HG02870 (cell line): ENCODE measurements around the gene AKT2.

ENCODE experiments used
- ATAC-seq: cut with Tn5 transposase; IDR thresholded peaks from one replicate; pipeline ENCODE4 v1.9.1; 2021; ENCODE audit warnings: mild to moderate bottlenecking, moderate library complexity; ENCODE audit not compliant: unreplicated experiment

The AKT2 gene

DNA sequence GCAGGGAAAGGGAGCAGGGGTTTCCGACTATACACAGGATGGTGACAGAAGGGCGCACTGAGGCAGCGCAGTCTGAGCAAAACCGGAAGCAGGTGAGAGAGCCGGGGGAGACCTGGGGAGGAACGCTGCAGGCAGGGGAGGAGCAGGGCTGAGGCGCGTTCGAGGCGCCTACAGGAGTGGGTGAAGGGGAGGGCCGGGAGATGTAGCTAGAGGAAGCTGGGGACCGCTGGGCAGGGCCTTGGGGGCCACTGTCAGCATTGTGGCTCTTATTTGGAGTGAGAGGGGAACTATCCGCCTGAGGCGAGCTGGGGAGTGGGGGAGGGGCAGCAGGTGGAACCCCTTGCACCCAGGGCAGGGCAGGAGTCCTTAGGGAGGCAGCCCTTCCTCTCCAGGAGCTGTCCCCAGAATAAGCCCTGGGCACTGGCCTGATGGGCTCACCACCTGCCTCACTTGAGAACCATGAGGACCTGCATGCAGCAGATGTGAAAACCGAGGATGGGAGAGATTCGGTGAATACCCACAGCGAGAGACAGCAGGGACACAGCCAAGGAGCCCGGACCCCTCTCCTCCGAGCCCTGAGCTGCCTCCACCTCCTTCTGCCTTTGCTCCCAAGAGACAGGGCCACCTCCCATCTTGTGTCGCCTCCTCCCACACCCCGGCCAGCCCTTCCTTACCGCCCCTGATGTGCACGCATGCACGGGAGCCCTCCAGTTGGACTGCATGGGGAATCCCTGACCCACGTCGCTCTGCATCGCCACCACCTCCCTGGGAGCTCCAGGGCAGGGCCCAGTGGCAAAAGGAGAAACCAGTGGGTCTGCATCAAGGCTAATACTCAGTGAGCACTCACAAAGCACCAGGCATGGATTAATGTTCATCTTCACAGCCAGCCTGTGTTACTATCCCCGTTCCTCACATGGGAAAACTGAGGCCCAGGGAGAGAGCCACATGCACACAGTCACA is 10.3 kb downstream of the AKT2 start:
- ATAC-seq: no peak

DNA sequence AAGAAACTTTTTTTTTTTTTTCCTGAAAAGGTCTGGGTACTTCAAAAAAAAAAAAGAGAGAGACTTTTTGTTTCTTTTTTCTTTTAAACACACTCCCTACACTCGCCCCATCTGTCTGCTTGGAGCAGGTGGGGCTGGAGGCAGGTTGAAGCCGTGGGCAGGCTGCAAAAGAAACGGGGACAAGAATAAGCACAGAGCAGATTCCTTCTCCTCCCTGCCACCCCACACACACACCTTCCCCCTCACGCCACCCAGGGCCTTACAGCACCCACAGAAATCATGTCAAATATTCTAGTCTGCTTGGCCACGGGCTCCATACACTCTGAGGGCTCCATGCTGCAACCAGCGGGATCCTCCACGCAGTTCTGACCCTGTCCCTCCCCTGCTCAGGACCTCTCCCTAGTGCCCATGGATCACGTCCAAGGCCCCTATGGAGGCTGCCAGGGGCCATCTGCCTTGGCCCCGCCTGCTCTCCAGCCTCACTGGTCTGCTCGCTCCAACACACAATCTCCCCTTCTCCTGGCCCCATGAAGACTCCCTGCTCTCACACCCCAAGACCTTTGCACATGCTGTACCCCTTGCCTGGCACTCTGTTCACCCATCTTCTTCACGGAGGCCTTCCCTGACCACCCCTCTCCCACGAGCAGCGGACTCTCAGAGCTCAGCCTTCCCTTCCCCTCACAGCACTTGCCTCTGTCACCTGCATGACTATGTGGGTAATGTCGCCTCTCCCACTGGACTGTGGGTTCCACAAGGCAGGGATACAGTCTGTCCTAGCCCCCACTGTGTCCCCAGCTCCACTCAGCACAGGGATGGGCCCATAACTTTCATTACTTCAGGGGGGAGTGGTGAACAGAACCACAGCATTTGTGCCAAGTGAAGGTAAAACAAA is 11.4 kb downstream of the AKT2 start:
- no peak for ATAC-seq

DNA sequence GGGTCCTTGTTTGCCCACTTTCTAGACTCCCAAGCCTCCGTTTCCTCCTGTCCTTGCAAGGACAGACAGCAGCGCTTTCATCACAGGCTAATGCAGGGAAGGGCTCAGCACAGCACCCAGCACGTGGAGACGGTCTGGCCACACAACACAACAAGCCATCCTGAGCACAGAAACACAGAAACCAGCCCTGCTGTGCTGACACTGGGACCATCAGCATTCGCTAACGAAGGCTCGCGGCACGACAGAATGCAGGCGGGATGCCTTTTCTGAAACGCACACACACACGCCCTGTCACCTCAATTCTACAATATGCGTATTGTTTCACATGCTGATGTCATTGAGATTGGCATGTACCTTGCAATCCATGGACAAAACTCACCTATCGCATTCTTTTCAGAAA is 12.9 kb downstream of the AKT2 start:
- no peak for ATAC-seq

DNA sequence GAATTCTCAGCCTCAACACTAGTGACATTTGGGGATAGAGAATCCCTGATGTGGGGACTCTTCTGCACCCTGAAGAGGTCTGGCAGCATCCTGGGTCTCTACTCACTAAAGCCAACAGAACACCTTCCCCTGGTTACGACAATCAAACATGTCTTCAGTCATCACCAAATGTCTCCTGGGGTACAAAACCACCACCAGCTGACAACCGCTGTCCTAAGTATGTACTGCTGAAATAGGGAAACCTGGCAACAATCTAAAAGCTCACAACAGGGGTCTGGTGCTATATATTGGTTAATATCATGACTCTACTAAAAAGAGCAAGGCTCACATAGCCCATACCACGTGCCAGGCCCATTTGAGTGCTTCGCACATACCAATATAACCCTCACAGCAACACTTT is 13.4 kb downstream of the AKT2 start:
- no peak for ATAC-seq

DNA sequence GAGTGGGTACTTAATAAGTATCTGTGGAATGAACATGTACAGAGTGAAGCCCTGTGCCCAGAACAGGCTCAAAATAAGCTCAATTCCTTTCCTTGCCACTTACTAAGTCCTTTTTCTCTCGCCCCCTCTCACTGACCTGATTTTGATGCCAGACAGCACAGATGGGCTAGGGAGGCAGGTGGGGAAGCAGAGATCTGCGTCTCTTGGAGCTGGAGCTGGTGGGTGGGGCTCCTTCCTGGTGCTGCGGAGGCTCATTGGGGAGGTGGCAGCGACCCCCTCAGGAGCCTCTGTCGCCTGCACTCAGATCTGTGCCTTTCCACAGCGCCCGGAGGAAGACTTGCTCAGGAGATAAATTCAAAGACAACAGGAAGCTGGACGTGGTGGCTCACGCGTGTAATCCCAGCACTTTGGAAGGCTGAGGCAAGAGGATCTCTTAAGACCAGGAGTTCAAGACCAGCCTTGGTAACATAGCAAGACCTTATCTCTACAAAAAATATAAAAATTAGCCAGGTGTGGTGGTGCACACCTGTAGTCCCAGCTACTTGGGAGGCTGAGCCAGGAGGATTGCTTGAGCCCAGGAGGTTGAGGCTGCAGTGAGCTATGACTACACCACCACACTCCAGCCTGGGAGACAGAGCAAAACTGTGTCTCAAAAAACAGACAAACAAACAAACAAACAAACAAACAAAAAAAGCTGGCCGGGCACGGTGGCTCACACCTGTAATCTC is 14.6 kb downstream of the AKT2 start:
- no peak for ATAC-seq

DNA sequence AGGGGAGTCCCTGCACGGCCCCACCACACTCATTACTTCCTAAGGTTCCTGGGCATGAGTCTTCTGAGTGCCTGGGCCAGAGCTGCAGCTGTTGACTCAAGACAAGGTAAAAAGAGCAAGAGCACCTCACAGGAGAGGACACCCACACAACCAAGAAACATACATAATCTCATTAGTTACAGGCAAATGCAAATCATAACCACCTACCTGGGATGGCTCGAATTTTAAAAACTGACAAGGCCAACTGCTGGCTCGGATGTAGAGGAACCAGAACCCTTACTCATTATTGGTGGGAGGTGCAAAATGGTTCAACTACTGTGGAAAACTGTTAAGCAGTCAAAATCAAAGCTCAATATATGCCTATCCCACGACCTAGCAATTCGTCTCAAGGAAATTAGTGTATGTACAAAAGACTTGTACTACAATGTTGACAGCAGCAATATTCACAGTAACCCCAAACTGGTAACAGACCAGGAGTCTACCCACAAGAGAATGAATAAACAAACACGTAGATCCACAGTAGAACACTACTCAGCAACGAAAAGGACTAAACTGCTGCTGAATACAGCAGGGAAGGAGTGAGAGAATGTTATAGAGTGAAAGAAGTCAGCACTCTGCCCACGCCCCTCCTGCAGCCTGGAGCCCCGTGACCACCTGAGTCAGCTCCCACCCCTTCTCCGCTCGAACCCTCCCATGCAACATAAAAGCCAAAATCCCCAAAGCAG is 15.8 kb downstream of the AKT2 start:
- ATAC-seq: no peak

DNA sequence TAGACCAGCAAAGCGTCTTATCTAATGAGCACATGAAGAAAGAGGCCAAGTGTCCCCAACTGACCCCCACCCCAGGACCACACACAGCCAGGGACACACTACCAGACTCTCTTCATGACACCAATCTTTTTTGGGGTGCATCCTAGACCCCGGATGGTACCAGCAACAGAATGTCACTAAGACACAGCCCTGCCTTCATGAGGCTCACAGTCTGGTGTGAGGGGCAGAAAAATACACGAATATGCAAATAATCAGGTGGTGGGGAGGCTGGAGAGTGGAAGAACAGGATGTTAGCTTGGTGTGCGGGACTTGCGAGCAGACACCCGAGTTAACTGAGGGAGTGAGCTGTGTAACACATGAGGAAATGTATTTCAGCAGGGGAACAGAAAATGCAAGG is 17.5 kb downstream of the AKT2 start:
- no peak for ATAC-seq

DNA sequence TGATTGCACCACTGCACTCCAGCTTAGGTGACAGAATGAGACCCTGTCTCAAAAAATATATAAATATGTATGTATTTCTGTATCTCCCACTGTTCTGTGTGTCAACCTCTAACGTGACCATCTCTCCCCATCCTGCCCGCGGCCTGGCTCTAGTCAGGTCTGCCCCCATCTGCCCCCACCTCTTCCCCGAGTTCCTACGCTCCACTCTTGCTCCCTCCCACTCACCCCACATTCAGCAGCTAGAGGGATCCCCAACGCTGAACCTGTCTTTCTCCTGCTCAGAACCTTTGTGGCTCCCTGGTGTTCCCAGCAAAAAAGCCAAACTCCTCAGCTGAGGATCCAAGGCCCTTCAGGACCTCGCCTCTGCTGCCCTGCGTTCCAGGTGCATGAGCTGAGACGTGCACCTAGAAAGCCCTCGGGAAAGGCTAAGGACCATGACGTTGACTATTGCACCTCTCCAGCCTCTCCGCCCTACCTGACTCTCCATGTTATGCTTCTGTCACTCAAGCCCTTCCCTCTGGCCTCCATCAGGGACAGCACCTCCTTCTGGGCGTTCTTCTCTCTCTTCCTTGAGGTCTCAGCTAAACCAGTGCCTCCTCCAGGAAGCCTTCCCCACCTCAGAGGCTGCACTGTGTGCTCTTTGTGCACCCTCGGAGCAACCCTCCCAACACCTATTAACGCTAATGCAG is 18.1 kb downstream of the AKT2 start:
- no peak for ATAC-seq

DNA sequence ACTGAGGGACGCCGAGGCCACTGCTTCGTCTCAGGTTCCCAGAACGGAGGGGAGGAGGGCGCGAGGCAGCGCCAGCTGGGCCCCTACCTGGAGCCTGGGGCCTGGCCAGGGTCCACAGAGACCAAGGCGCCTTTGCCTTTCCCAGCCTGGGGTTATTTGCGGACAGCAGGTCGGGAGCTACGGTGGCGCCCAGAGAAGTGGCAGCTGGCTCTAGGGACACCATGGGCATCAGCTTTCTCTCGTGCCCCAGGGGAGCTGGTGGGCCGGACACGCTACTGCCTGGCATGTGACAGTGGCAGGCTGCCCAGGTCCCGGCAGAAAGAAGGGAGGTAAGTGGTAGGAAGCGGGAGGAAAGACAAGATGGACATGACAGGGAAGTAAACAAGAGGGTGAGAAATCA is 19.0 kb downstream of the AKT2 start:
- ATAC-seq: no peak

DNA sequence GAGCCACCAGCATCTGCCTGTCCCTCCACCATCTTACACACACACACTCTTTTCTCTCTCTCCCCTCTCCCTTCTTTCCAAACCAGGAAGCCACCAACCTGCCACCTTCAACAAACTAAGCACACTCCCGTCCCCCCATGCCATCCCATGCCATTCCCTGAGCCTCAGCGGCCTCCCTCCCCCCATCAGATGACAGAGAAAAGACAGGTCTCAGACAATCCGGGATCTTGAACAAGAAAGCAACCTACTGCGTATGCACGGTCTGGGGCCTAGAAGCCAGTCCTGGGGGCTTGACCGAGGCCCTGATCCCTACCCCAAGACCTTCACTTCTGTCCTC is 19.4 kb downstream of the AKT2 start:
- ATAC-seq: no peak

DNA sequence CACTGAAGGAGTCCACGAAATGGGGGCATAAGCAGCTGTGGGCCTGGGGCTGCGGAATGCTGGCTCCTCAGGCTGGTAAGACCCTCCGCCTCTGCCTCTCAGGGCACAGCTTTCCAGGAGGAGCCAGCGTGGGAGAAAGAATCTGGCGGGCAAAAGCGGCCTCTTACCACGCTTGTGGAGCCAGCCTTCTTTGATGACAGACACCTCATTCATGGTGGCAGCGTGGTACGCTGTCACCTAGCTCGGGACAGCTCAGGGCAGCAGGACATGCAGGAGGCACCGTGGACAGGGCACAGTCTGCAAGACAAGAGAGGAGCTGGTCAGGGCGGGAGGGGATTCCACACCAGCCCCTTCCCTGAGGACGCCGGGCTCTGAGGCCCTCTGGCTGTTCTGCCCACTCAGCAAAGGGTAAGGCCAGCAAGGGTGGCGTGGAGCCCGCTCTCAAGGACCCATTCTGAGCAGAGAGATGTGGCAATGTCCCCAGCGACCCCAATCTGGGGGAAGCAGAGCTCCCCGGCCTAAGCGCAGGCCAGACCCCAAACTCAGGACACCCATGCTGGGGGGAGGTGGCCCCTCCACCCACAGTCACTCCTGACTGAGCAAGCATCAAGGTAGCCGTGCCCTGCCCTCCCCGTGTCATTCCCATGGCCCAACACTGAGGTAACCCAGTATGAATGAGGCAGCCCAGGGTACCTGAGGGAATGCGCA is 19.9 kb downstream of the AKT2 start:
- ATAC-seq: no peak

DNA sequence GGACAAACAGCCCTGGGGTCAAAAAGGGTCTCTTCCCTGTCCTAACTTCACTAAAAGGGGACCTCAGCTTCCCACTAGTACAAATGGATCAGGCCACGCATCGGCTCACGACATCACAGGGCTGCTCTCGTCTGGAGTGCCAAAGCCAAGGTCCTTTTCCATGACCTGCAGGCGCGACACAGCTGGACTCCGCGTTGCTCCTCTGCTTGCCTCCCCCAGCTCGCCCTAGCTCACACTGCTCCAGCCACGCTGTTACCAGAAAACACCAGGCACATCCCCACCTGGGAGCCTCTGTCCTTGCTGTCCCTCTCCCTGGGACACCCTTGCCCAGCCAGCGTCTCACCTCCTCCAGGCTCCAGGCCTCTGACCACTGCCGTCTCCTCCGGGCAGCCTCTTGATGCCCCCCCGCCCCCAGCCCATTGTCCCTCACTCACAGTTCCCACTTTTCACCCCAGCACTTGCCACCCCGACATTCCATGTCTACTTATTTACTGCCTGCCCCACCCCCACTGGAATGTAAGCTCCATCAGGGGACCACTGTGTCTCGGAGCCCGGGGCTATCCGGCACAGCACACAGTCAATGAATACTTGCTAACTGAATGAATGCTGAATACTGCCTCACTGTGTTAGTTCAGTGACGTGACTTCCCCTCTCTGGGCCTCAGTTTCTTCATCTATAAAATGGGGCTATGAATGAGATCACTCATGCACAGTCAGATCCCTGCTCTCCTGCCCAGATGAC is 20.7 kb downstream of the AKT2 start:
- no peak for ATAC-seq

DNA sequence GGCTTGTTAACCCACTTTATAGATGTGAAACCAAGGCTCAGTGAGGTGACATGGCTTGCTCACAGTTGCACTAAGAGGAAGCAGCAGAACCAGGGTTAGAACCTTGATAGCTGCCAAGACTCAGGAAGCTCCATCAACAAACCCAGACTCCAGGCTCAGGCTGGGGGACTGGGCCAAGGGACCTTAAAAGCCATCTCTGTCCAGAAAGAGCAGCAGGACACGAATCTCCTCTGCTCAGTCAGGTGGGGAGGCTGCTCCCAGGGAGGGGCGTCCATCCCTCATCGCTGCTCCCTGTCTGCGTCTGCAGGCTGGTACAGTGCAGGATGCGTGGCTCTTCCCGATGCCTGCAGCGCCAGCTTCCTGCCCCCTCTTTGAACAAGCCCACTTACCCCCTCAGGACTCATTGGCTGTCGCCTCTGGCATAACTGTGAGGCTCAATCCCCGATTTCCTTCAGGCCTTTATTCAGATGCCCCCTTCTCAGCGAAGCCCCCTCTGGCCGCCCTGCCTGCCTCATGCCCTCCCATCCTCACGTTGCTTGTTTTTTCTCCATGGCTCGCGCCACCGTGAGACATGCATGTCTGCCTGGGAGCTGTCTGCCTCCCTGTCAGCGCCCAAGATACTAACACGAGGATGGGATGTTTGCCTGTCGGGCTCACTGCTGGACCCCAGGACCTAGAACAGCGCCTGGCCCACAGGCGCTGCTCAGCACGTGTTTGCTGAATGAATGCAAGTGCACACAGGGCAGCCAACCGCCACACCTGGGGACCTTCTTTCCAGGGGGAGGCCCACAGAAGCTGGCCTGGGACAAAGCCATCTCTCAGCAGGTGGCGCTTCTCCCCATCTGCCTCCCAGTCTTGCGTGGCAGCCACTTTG is 21.5 kb downstream of the AKT2 start:
- ATAC-seq: no peak

DNA sequence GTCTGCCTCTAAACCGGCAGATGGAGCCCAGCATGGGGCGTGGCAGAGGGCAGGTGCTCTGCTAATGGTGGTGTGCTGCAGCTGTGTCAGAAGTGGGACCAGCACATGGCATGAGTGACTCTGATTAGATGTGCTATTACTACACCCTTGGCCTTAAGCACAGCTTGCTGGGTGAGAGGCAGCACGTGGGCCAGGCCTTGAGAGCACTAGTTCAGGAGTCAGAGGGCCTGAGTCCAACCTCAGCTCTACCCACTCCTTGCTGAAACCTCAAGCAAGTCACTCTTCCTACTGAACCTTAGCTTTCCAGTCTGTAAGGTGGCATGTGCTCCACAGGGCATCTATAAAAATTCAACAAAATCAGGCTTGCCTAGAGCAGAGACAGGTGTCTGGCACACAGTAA is 22.7 kb downstream of the AKT2 start:
- no peak for ATAC-seq

DNA sequence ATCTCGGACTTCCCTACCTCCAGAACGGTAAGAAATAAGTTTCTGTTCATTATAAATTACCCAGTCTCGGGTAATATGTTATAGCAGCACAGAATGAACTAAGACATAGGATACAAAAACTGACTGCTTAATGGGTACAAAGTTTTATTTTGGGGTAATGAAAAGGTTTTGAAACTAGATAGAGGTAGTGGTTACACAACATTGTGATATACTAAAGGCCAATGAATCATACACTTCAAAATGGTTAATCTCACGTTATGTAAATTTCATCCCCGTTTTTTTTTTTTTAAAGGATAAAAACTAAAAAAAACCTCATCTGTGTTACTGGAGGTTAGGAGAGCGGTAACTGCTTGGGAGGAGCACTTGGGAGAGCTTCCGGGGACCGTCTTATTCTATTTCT is 23.5 kb downstream of the AKT2 start:
- no peak for ATAC-seq

DNA sequence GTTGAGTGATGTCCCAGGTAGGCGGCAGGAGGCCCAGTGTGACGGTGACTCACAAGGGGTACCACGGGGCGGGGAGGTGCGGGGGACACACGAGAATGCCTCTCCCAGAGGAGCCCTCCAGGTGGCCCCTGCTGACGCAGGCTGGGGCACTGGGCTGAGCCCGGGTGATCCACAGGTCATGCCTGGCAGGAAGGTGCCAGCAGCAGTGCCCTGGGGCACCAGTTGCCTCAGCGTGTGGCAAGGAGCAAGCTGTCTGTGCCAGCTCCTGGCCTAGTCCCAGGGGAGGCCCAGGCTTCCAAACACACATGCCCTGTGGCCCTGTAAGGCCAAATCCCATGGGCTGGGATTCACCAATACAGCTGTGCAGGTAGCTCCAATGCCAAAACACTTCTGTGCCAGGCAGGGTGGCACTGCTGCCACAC is 28.0 kb downstream of the AKT2 start:
- ATAC-seq: no peak

DNA sequence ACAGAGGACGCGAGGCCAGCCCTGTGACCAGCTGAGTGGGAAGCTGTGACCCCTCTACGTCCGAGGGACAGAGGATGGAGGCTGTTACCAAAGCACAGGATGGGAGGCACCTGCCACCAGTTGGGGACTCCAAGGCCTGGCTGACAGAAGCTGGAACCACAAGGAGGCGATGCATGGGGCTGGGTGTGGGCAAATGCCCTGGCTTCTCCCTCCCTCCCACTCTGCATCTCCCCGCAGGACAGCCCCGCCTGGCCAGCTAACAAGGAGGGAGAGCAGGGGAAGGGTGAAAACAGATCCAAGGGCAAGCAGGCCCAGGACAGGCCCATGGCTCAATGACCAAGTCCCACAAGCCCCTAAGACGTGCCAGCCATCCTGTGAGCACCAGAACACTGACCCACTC is 28.6 kb downstream of the AKT2 start:
- no peak for ATAC-seq

DNA sequence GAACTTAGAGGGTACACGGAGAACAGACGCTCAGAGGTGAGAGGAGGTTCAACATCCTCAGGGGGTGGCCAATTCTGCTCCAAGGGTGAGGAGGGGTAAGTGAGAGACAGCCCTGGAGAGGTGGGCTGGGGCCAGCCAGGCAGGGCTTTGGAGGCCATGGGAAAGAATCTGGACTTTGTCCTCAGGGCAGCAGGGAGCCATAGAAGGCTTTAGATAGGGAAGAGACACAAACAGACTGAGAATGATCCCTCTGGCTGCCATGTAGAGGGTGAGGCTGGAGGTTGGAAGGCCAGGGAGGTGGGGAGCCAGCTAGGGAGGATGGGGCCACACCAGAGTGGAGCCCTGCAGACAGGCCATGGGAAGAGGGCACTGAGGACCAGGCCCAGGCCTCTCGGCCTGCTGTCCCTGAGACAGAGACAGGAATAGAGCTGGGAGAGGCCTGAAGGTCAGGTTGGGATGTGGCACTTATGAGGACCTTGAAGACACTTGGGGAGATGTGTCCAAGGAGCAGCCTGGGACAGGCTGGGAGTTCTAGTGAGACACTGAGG is 29.5 kb downstream of the AKT2 start:
- no peak for ATAC-seq
